Measurements from ENCODE around the gene RAB1A.

Gene RAB1A

GRCh38 chr2:65085148-65085547 is 44.8 kb downstream of the RAB1A start:
- no peak for DNase-seq (ENCODE audit: low read depth)

- DNase-seq (ENCODE audit: low read depth), result no peak
Observed at GRCh38 chr2:65081232-65081685, 48.6 kb downstream of the RAB1A start.

GRCh38 chr2:65079017-65079416 is 50.9 kb downstream of the RAB1A start:
- no peak for DNase-seq (ENCODE audit: low read depth)

GRCh38 chr2:65077898-65078297 is 52.0 kb downstream of the RAB1A start:
- no peak for DNase-seq (ENCODE audit: low read depth)

GRCh38 chr2:65076345-65076710 is 53.6 kb downstream of the RAB1A start:
- no peak for DNase-seq (ENCODE audit: low read depth)

GRCh38 chr2:65075605-65076344 is 54.1 kb downstream of the RAB1A start:
- DNase-seq (ENCODE audit: low read depth), result no peak

- no peak for DNase-seq (ENCODE audit: low read depth)
Observed at GRCh38 chr2:65075176-65075575, 54.7 kb downstream of the RAB1A start.

- DNase-seq (ENCODE audit: low read depth), result no peak
Observed at GRCh38 chr2:65073879-65074565, 55.9 kb downstream of the RAB1A start.

GRCh38 chr2:65072181-65072970 is 57.5 kb downstream of the RAB1A start:
- no peak for DNase-seq (ENCODE audit: low read depth)

- no peak for DNase-seq (ENCODE audit: low read depth)
Observed at GRCh38 chr2:65071499-65072180, 58.3 kb downstream of the RAB1A start.

- no peak for DNase-seq (ENCODE audit: low read depth)
Observed at GRCh38 chr2:65070856-65071255, 59.0 kb downstream of the RAB1A start.

- no peak for DNase-seq (ENCODE audit: low read depth)
Observed at GRCh38 chr2:65070172-65070830, 59.6 kb downstream of the RAB1A start.

GRCh38 chr2:65069439-65069824 is 60.5 kb downstream of the RAB1A start:
- no peak for DNase-seq (ENCODE audit: low read depth)

GRCh38 chr2:65067806-65068553 is 61.9 kb downstream of the RAB1A start:
- no peak for DNase-seq (ENCODE audit: low read depth)

GRCh38 chr2:65064728-65065552 is 65.0 kb downstream of the RAB1A start:
- no peak for DNase-seq (ENCODE audit: low read depth)

- DNase-seq (ENCODE audit: low read depth), result no peak
Observed at GRCh38 chr2:65062843-65063825, 66.8 kb downstream of the RAB1A start.

- DNase-seq (ENCODE audit: low read depth), result no peak
Observed at GRCh38 chr2:65061910-65062339, 68.0 kb downstream of the RAB1A start.

- no peak for DNase-seq (ENCODE audit: low read depth)
Observed at GRCh38 chr2:65061146-65061909, 68.6 kb downstream of the RAB1A start.
